HepG2 (cell line): ENCODE data around the gene RGL3. TPM values are rescaled to one million over a fixed set of nuclear protein-coding genes. Genes with fewer than 3 reads are reported as not detected.
A peak's percentile ranks its signal among the peaks of the same experiment; 100 is the strongest.

Source experiments
- CHD4 ChIP-seq: fragments of 200-600 bp; sonication (generic); IDR thresholded peaks from 2 replicates; pipeline ENCODE4 v1.7.0; 2017; ENCODE audit warnings: mild to moderate bottlenecking, low read length, borderline replicate concordance
- ELF3 ChIP-seq: IDR thresholded peaks from 2 replicates; pipeline ENCODE4 v1.6.1; 2016; ENCODE audit warnings: missing genetic modification reagents, missing compliant biosample characterization
- IKZF5 ChIP-seq: IDR thresholded peaks from 2 replicates; pipeline ENCODE4 v1.6.1; 2018; ENCODE audit warnings: missing genetic modification reagents, mild to moderate bottlenecking, missing compliant biosample characterization
- KLF11 ChIP-seq: IDR thresholded peaks from 2 replicates; pipeline ENCODE4 v1.6.1; 2016; ENCODE audit warnings: missing compliant biosample characterization
- RBM39 ChIP-seq: fragments of 200-400 bp; formaldehyde crosslinking; IDR thresholded peaks from one replicate; pipeline ENCODE4 v1.6.1; 2018; ENCODE audit warnings: antibody characterized with exemption, mild to moderate bottlenecking, low read depth, low read length; ENCODE audit not compliant: poor library complexity, severe bottlenecking
- U2AF2 ChIP-seq: fragments of 200-400 bp; formaldehyde crosslinking; IDR thresholded peaks from 2 replicates; pipeline ENCODE4 v1.6.1; 2017; ENCODE audit warnings: low read depth, mild to moderate bottlenecking, low read length
- ZBTB40 ChIP-seq, 2 experiments: fragments of 450-650 bp in 1 of 2; sonication (generic) in 1 of 2; formaldehyde crosslinking in 1 of 2; IDR thresholded peaks; 2 replicates each; pipeline versions ENCODE4 v1.6.1 to v1.8.0; 2016 to 2022; ENCODE audit warnings: antibody characterized with exemption in 1 of 2, mild to moderate bottlenecking in 1 of 2, missing genetic modification reagents in 1 of 2
- ZNF142 ChIP-seq: sonication (generic); formaldehyde crosslinking; IDR thresholded peaks from 2 replicates; pipeline ENCODE4 v1.4.0; 2020; ENCODE audit warnings: missing genetic modification reagents
- ZNF597 ChIP-seq: sonication (generic); formaldehyde crosslinking; IDR thresholded peaks from 2 replicates; pipeline ENCODE4 v1.5.0; 2020; ENCODE audit warnings: missing genetic modification reagents
- polyA plus RNA-seq, 8 experiments: library from polyadenylated mRNA; depleted of rRNA in 3 of 8; stranded (reverse) in 7 of 8; unstranded in 1 of 8; fragments of >200 nt; fragmentation: Illumina TruSeq in 4 of 8; extraction: Trizol in 4 of 8; gene quantifications; 2 replicates each; pipeline versions ENCODE4 v1.2.1 to v1.2.3, GENCODE V29; 2011 to 2016; ENCODE audit warnings: low read depth in 4 of 8, missing spikeins in 1 of 8, mixed read lengths in 1 of 8; ENCODE audit not compliant: insufficient read depth in 1 of 8
- total RNA-seq, 5 experiments: library from RNA; depleted of rRNA; stranded (reverse); fragments of >200 nt; fragmentation: Illumina TruSeq; extraction: Trizol; gene quantifications; 2 replicates each; pipeline ENCODE4 v1.2.3, GENCODE V29; 2016; ENCODE audit warnings: low read depth in 1 of 5

The RGL3 gene
- total and polyA plus RNA-seq, 2 of the 13 experiments (the other 11 are each of a cell fraction or from before 2014, with no cell fraction given), result 4.2 to 7.6 TPM

GRCh38 chr19:11418549-11419506 is at the start of gene RGL3 (continued):
- no peak for TF ChIP-seq RBM39
- TF ChIP-seq U2AF2, result no peak
- no peak for TF ChIP-seq ZBTB40 (IDR thresholded peaks at IDR 0.05)
- no peak for TF ChIP-seq ZBTB40 (CRISPR knock-in tag; IDR thresholded peaks at IDR 0.05)
- 0 out of 2 replicates have a peak, but pooled peaks have one; percentile 3 for TF ChIP-seq IKZF5 (CRISPR knock-in tag)
- TF ChIP-seq ELF3, result no peak
- TF ChIP-seq ZNF142 (CRISPR knock-in tag), result no peak
- TF ChIP-seq ZNF597 (CRISPR knock-in tag), result no peak
- TF ChIP-seq CHD4, result no peak
- TF ChIP-seq KLF11 (CRISPR knock-in tag), result no peak
